SH-SY5Y (cell line): ENCODE data around the gene DNAAF5.

ENCODE experiments used
- GATA2 ChIP-seq: IDR thresholded peaks from 2 replicates; pipeline ENCODE4 v1.6.1; 2011; ENCODE audit warnings: mild to moderate bottlenecking, low read depth, low read length
- GATA3 ChIP-seq: IDR thresholded peaks from 2 replicates; pipeline ENCODE4 v1.6.1; 2011; ENCODE audit warnings: low read depth, mild to moderate bottlenecking, low read length, moderate library complexity

DNA sequence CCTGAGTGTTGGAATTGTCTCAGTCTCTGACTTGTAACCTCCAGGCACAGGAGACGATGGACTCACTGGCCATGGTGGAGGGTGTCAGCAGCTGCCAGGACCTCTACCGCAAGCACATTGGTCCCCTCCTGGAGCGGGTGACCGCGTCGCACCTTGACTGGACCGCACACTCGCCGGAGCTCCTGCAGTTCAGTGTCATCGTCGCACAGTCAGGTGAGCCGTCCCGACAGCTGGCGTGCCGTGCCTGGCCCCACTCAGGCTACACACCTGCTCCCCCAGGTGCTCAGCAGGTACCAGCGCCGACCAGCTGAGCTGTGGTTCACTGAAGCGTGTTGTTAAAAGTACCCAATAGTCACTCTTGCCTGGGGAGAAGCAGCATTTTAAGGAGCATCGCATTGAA is 37.3 kb downstream of the DNAAF5 start:
- TF ChIP-seq GATA2 (no peak), GATA3 (no peak)
